Upper lobe of left lung (tissue), 6 donors: Measurements from ENCODE around the gene ZNF500. TPM values are rescaled to one million over a fixed set of nuclear protein-coding genes. Genes with fewer than 3 reads are reported as not detected.
"Not testable (repeated sequence)": the region's sequence is repeated elsewhere in the genome, so short reads cannot be mapped to it uniquely, and the experiment has no call there.

Experiments
- ATAC-seq, 2 donors: fragments of 200-7000 bp; cut with Tn5 transposase; one replicate each; pipeline ENCODE4 v1.9.1; 2022; ENCODE audit warnings: mild to moderate bottlenecking in 2 of 2, moderate library complexity in 2 of 2; ENCODE audit not compliant: low FRiP score in 2 of 2
- DNase-seq, 2 donors: peaks; one replicate each; pipeline ENCODE4 v3.0.0-alpha.2; 2019 to 2020
- H3K27ac ChIP-seq, 4 donors: fragments of 200-600 bp; sonication (generic); one replicate each; pipeline ENCODE4 v1.5.1; 2016 to 2019
- H3K27me3 ChIP-seq, 4 donors: fragments of 200-600 bp; sonication (generic); one replicate each; pipeline ENCODE4 v1.5.1; 2017 to 2019
- H3K36me3 ChIP-seq, 4 donors: fragments of 200-600 bp; sonication (generic); one replicate each; pipeline ENCODE4 v1.5.1; 2016 to 2019
- H3K4me1 ChIP-seq, 4 donors: fragments of 200-600 bp; sonication (generic); one replicate each; pipeline ENCODE4 v1.5.1; 2018 to 2019
- H3K4me3 ChIP-seq, 4 donors: fragments of 200-600 bp; sonication (generic); one replicate each; pipeline ENCODE4 v1.5.1; 2017 to 2019; ENCODE audit warnings: mild to moderate bottlenecking in 2 of 4, moderate library complexity in 1 of 4
- H3K9me3 ChIP-seq, 4 donors: fragments of 200-600 bp; sonication (generic); one replicate each; pipeline ENCODE4 v1.5.1; 2018 to 2019
- CTCF ChIP-seq, 6 experiments: fragments of 450-650 bp in 4 of 6; fragments of 200-600 bp in 2 of 6; sonication (generic) in 2 of 6; IDR thresholded peaks; one replicate each; pipeline ENCODE4 v1.5.1; 2016 to 2019; ENCODE audit warnings: antibody characterized with exemption in 6 of 6
- EP300 ChIP-seq, 4 donors: sonication (generic); formaldehyde crosslinking; IDR thresholded peaks; one replicate each; pipeline ENCODE4 v1.5.1; 2017; ENCODE audit warnings: antibody characterized with exemption in 4 of 4, control low read depth in 2 of 4
- POLR2A ChIP-seq, 4 donors: fragments of 450-650 bp; IDR thresholded peaks; one replicate each; pipeline ENCODE4 v1.5.1; 2016 to 2017; ENCODE audit warnings: antibody characterized with exemption in 4 of 4, mild to moderate bottlenecking in 2 of 4
- POLR2AphosphoS5 ChIP-seq, 2 donors: sonication (generic); formaldehyde crosslinking; IDR thresholded peaks; one replicate each; pipeline ENCODE4 v1.5.1; 2017; ENCODE audit warnings: antibody characterized with exemption in 2 of 2
- WGBS, 2 donors: methylation state at CpG; one replicate each; pipeline ENCODE4 v1.1.5; 2017 to 2018; 5-methylcytosine and 5-hydroxymethylcytosine counted together
- total RNA-seq, 6 donors: library from RNA; depleted of rRNA in 4 of 6; stranded (reverse); fragments of >200 nt in 4 of 6; gene quantifications; one replicate each; pipeline versions ENCODE4 v1.1.0 to v1.2.1, GENCODE V29; 2016 to 2021
- donor health status: DM: no; HTN: no; CAD: no; lungs with moderate emphysema.
- donor health status: DM: no; HTN: yes; CAD: no; lungs with severe emphysema.

ZNF500 gene
- total RNA-seq, 6 donors from 2014 or later = 10.1 to 17.5 (median 13.2) TPM

- H3K27me3 ChIP-seq = no peaks in the 10 kb centered on the region
- H3K4me3 ChIP-seq = no peak overlapping the region
- no peaks in the 10 kb centered on the region for H3K4me1 ChIP-seq
- DNase-seq = no peak
- no peak for ATAC-seq
- H3K9me3 ChIP-seq = no peaks in the 10 kb centered on the region
- no peak overlapping the region for H3K27ac ChIP-seq
- WGBS, 2 donors = 92 to 99% methylated on average over 8 of the region's 8 CpGs
- no peaks in the 10 kb centered on the region for H3K36me3 ChIP-seq
- TF ChIP-seq POLR2A (IDR thresholded peaks at IDR 0.05) (no peak), EP300 (IDR thresholded peaks at IDR 0.05) (no peak), POLR2AphosphoS5 (IDR thresholded peaks at IDR 0.05) (no peak), CTCF (IDR thresholded peaks at IDR 0.05) (no peak)
Measured at GRCh38 chr16:4787068-4787467, 20.1 kb upstream of the ZNF500 start.

GRCh38 chr16:4785758-4786433 lies 18.9 kb upstream of the ZNF500 start:
- Histone ChIP-seq H3K4me3 (no peak overlapping the region), H3K9me3 (no peaks in the 10 kb centered on the region), H3K27me3 (no peaks in the 10 kb centered on the region), H3K4me1 (no peaks in the 10 kb centered on the region), H3K36me3 (no peaks in the 10 kb centered on the region), H3K27ac (no peak overlapping the region)
- ATAC-seq (no peak), DNase-seq (no peak)
- WGBS, 2 donors = 90% methylated on average over 23 of the region's 23 CpGs
- TF ChIP-seq CTCF (IDR thresholded peaks at IDR 0.05) = no peak
- TF ChIP-seq POLR2AphosphoS5 (IDR thresholded peaks at IDR 0.05) = no peak
- TF ChIP-seq POLR2A (IDR thresholded peaks at IDR 0.05) = no peak
- TF ChIP-seq EP300 (IDR thresholded peaks at IDR 0.05) = no peak

- not testable (repeated sequence) for H3K9me3 ChIP-seq, H3K27ac ChIP-seq, H3K4me3 ChIP-seq, ATAC-seq, H3K27me3 ChIP-seq, DNase-seq, H3K4me1 ChIP-seq, H3K36me3 ChIP-seq
- 91 to 92% methylated on average over 14 of the region's 14 CpGs for WGBS, 2 donors
Measured at GRCh38 chr16:4784444-4784987, 17.6 kb upstream of the ZNF500 start.

GRCh38 chr16:4783951-4784336 lies 17.0 kb upstream of the ZNF500 start:
- TF ChIP-seq CTCF (IDR thresholded peaks at IDR 0.05) (no peak), EP300 (IDR thresholded peaks at IDR 0.05) (no peak), POLR2AphosphoS5 (IDR thresholded peaks at IDR 0.05) (no peak), POLR2A (IDR thresholded peaks at IDR 0.05) (no peak)
- WGBS, 2 donors = 69 to 86% methylated on average over 10 to 11 of the region's 16 CpGs
- Histone ChIP-seq H3K4me3 (no peak overlapping the region), H3K27me3 (no peaks in the 10 kb centered on the region), H3K4me1 (no peaks in the 10 kb centered on the region), H3K9me3 (no peaks in the 10 kb centered on the region), H3K36me3 (no peaks in the 10 kb centered on the region), H3K27ac (no peak overlapping the region)
- no peak for ATAC-seq
- no peak for DNase-seq

GRCh38 chr16:4783251-4783950 lies 16.4 kb upstream of the ZNF500 start:
- TF ChIP-seq EP300 (IDR thresholded peaks at IDR 0.05) (no peak), POLR2AphosphoS5 (IDR thresholded peaks at IDR 0.05) (no peak), CTCF (IDR thresholded peaks at IDR 0.05) (no peak), POLR2A (IDR thresholded peaks at IDR 0.05) (no peak)
- Histone ChIP-seq H3K36me3 (no peaks in the 10 kb centered on the region), H3K4me3 (no peak overlapping the region), H3K4me1 (no peaks in the 10 kb centered on the region), H3K27me3 (no peaks in the 10 kb centered on the region), H3K27ac (no peak overlapping the region), H3K9me3 (no peaks in the 10 kb centered on the region)
- no peak for ATAC-seq
- DNase-seq = no peak
- WGBS, 2 donors = 86 to 88% methylated on average over 12 to 20 of the region's 25 CpGs
